Measurements from ENCODE around the gene DNAJC11. TPM values are rescaled to one million over a fixed set of nuclear protein-coding genes. Genes with fewer than 3 reads are reported as not detected.

Gene DNAJC11
- polyA plus RNA-seq, 2 of the 4 experiments (the other 2 are of a cell fraction): 35.7 to 48.5 TPM

DNA sequence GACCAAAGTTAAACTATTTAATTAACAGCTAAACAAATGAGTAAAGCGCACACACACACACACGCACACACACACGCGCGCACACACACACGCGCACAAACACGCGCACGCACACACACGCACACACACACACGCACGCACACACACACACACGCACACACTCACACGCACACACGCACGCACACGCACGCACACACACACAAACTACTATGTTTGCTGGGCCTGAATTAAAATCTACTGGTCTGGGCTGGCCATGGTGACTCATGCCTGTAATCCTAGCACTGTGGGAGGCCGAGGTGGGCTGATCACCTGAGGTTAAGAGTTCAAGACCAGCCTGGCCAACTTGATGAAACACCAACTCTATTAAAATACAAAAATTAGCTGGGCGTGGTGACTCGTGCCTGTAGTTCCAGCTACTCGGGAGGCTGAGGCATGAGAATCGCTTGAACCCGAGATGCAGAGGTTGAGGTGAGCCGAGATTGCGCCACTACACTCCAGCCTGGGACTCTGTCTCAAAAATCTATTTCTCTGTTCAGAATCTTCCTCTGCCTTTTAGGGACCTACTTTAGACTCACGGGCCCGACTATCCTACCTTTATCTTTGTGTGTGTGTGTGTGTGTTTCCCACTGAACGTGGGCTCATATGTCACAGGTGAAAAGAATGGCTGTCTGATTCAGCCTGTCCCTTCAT is 37.5 kb upstream of the DNAJC11 start:
- H3K27ac ChIP-seq: no peak overlapping the region
- POLR2A ChIA-PET: no interaction called here
- TF ChIP-seq RAD21 (conservative IDR thresholded peaks at IDR 0.05 in 1 of 2, IDR thresholded peaks at IDR 0.05 in 1 of 2) (no peak), JUN (IDR thresholded peaks at IDR 0.05) (no peak), KDM5A (IDR thresholded peaks at IDR 0.05) (no peak), CEBPB (IDR thresholded peaks at IDR 0.05) (no peak), HDAC2 (IDR thresholded peaks at IDR 0.05) (no peak), ZSCAN20 (CRISPR knock-in tag; IDR thresholded peaks at IDR 0.05) (no peak), TP53 (CRISPR knock-in tag; IDR thresholded peaks at IDR 0.05) (no peak), RARB (CRISPR knock-in tag; IDR thresholded peaks at IDR 0.05) (no peak), PHF8 (IDR thresholded peaks at IDR 0.05; ENCODE audit: borderline replicate concordance, low read depth) (no peak), POLR2AphosphoS2 (conservative IDR thresholded peaks at IDR 0.05; ENCODE audit: low read length) (no peak), MAZ (IDR thresholded peaks at IDR 0.05; ENCODE audit: borderline replicate concordance, low read depth, low read length) (no peak), EHF (CRISPR knock-in tag; IDR thresholded peaks at IDR 0.05) (no peak)
- TF ChIP-seq, protein P1, sequence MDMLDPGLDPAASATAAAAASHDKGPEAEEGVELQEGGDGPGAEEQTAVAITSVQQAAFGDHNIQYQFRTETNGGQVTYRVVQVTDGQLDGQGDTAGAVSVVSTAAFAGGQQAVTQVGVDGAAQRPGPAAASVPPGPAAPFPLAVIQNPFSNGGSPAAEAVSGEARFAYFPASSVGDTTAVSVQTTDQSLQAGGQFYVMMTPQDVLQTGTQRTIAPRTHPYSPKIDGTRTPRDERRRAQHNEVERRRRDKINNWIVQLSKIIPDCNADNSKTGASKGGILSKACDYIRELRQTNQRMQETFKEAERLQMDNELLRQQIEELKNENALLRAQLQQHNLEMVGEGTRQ (IDR thresholded peaks at IDR 0.05): no peak
- TF ChIP-seq, protein P2, sequence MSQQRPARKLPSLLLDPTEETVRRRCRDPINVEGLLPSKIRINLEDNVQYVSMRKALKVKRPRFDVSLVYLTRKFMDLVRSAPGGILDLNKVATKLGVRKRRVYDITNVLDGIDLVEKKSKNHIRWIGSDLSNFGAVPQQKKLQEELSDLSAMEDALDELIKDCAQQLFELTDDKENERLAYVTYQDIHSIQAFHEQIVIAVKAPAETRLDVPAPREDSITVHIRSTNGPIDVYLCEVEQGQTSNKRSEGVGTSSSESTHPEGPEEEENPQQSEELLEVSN (IDR thresholded peaks at IDR 0.05; ENCODE audit: borderline replicate concordance, low read depth): no peak
- TF ChIP-seq, protein P3, sequence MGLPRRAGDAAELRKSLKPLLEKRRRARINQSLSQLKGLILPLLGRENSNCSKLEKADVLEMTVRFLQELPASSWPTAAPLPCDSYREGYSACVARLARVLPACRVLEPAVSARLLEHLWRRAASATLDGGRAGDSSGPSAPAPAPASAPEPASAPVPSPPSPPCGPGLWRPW (IDR thresholded peaks at IDR 0.05): no peak
- TF ChIP-seq, protein P4, sequence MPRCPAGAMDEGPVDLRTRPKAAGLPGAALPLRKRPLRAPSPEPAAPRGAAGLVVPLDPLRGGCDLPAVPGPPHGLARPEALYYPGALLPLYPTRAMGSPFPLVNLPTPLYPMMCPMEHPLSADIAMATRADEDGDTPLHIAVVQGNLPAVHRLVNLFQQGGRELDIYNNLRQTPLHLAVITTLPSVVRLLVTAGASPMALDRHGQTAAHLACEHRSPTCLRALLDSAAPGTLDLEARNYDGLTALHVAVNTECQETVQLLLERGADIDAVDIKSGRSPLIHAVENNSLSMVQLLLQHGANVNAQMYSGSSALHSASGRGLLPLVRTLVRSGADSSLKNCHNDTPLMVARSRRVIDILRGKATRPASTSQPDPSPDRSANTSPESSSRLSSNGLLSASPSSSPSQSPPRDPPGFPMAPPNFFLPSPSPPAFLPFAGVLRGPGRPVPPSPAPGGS (IDR thresholded peaks at IDR 0.05): no peak
- H3K9me3 ChIP-seq: no peaks in the 10 kb centered on the region
- FAIRE-seq (no peak), ATAC-seq (no peak), DNase-seq (ENCODE audit: low read depth in 1 of 2, low spot score in 1 of 2) (no peak)
- H3K4me2 ChIP-seq: no peak overlapping the region
- no peak overlapping the region for H3K4me3 ChIP-seq
- peaks cover 8% of the 10 kb centered on the region; the same call in 2 of the 3 replicates for H3K4me1 ChIP-seq
- 82% methylated on average over 30 of the region's 30 CpGs for WGBS (ENCODE audit: missing lambda C conversion rate)
- CTCF ChIA-PET: no interaction called here

DNA sequence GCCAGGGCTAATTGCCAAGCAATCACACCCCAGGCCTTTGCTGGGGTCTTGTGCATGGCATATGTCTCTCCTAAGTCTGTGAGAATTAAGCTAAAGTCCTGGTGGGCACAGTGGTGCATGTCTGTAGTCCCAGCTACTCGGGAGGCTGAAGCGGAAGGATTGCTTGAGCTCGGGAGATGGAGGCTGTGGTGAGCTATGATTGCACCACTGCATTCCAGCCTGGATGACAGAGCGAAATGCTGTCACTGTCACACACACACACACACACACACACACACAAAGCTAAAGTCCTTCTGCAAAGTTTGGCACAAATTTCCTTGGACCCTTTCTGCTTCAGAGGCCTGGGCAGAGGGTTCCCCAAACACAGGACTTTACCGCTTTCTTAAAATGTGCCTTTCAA is 31.3 kb upstream of the DNAJC11 start:
- Histone ChIP-seq H3K4me2 (no peak overlapping the region), H3K4me3 (no peak overlapping the region), H3K9me3 (no peaks in the 10 kb centered on the region), H3K4me1 (no peaks in the 10 kb centered on the region), H3K27ac (no peak overlapping the region)
- ATAC-seq (no peak), DNase-seq (ENCODE audit: low read depth in 1 of 2, low spot score in 1 of 2) (no peak), FAIRE-seq (no peak)
- TF ChIP-seq ZNF302 (CRISPR knock-in tag; IDR thresholded peaks at IDR 0.05): no peak
- TF ChIP-seq EHMT2 (IDR thresholded peaks at IDR 0.05; ENCODE audit: low read depth): no peak
- WGBS (ENCODE audit: missing lambda C conversion rate): 100% methylated on average over 2 of the region's 5 CpGs
- POLR2A ChIA-PET: no interaction called here
- CTCF ChIA-PET: interaction anchor here (4.2 kb wide), 1 partner anchor 13 kb away, joined by 18 read pairs; no protein-coding TSS in a partner anchor

DNA sequence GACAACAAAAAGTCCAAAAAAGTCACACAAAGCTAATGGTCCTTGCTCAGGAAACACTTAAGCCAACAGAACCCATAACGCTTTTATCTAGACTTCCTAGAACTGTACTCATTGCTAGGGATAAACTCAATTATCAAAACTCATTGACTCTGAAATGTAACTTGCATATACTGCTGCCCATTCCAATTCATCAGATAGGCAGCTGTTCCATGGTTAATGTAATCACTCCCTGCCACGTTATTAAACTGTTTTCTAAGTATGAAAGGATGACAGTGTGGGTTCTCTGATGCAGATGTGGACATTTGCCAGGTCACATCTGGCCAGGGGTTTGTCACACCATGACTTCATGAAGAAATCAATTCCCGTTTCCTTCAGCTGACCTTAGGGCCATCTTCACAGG is 30.3 kb upstream of the DNAJC11 start:
- H3K9me3 ChIP-seq: no peaks in the 10 kb centered on the region
- H3K27ac ChIP-seq: no peak overlapping the region
- no peak for FAIRE-seq
- H3K4me2 ChIP-seq: no peak overlapping the region
- H3K4me3 ChIP-seq: no peak overlapping the region
- DNase-seq (ENCODE audit: low read depth in 1 of 2, low spot score in 1 of 2): no peak
- no peaks in the 10 kb centered on the region for H3K4me1 ChIP-seq
- CTCF ChIA-PET: interaction anchor here (4.2 kb wide), 1 partner anchor 12 kb away, joined by 18 read pairs; no protein-coding TSS in a partner anchor
- no peak for ATAC-seq
- POLR2A ChIA-PET: no interaction called here
- WGBS (ENCODE audit: missing lambda C conversion rate): 51% methylated on average over 3 of the region's 3 CpGs
- TF ChIP-seq CHD4 (IDR thresholded peaks at IDR 0.05; ENCODE audit: borderline replicate concordance): no peak
- TF ChIP-seq, protein P1 (IDR thresholded peaks at IDR 0.05): no peak
- TF ChIP-seq FOXS1 (CRISPR knock-in tag; IDR thresholded peaks at IDR 0.05): no peak
- TF ChIP-seq, protein P2 (IDR thresholded peaks at IDR 0.05; ENCODE audit: borderline replicate concordance, low read depth): no peak
- TF ChIP-seq, protein P5, sequence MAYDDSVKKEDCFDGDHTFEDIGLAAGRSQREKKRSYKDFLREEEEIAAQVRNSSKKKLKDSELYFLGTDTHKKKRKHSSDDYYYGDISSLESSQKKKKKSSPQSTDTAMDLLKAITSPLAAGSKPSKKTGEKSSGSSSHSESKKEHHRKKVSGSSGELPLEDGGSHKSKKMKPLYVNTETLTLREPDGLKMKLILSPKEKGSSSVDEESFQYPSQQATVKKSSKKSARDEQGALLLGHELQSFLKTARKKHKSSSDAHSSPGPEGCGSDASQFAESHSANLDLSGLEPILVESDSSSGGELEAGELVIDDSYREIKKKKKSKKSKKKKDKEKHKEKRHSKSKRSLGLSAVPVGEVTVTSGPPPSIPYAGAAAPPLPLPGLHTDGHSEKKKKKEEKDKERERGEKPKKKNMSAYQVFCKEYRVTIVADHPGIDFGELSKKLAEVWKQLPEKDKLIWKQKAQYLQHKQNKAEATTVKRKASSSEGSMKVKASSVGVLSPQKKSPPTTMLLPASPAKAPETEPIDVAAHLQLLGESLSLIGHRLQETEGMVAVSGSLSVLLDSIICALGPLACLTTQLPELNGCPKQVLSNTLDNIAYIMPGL (CRISPR knock-in tag; IDR thresholded peaks at IDR 0.05; ENCODE audit: borderline replicate concordance): no peak
- TF ChIP-seq, protein P6, sequence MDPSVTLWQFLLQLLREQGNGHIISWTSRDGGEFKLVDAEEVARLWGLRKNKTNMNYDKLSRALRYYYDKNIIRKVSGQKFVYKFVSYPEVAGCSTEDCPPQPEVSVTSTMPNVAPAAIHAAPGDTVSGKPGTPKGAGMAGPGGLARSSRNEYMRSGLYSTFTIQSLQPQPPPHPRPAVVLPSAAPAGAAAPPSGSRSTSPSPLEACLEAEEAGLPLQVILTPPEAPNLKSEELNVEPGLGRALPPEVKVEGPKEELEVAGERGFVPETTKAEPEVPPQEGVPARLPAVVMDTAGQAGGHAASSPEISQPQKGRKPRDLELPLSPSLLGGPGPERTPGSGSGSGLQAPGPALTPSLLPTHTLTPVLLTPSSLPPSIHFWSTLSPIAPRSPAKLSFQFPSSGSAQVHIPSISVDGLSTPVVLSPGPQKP (IDR thresholded peaks at IDR 0.05; ENCODE audit: low read depth, low read length): no peak
- TF ChIP-seq CBX8 (IDR thresholded peaks at IDR 0.05): no peak

Data from A549 (cell line).